ENCODE measurements around the gene GPR135. TPM values are rescaled to one million over a fixed set of nuclear protein-coding genes. Genes with fewer than 3 reads are reported as not detected.

Gene GPR135
- total and polyA plus RNA-seq, 2 of the 13 experiments (the other 11 are each of a cell fraction or from before 2014, with no cell fraction given): 0.46 to 1.3 TPM

DNA sequence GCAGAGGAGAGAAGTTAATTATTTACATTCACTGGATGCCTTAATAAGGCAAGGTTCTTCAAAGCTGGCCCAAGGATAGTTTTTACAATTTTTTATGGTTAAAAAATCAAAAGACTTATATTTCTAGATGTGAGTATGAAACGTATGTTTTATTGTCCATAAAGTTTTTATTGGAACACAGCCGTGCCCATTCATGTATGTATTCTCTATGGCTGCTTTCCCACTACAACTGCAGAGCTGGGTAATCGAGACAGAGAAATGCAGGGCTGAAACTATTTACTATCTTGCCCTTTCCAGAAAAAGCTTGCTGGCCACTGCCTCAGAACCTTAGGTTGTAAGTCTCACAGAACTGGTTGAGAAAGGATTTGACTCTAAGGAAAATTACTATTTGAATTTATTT lies 35.6 kb upstream of the GPR135 start:
- CTCF ChIA-PET (ENCODE audit: low intra/inter-chr PET ratio, low total read pairs): no interaction called here
- no TSS peak for BruUV-seq (replicated peaks)
- peaks cover 3 to 23% of the 10 kb centered on the region in 2 experiments; a peak in 3 of 5 replicates for H3K36me3 ChIP-seq (replicated peaks in 1 of 2; ENCODE audit: control insufficient read depth in 1 of 2, insufficient read depth in 2 of 2, low read length in 2 of 2)
- H3K4me2 ChIP-seq (ENCODE audit: low read depth, low read length): no peak overlapping the region
- ATAC-seq (no peak), DNase-seq (ENCODE audit: low spot score) (no peak), FAIRE-seq (no peak)
- no peaks in the 10 kb centered on the region for H3K27me3 ChIP-seq (ENCODE audit: control insufficient read depth in 1 of 2, insufficient read depth in 2 of 2, low read length in 2 of 2)
- no peak overlapping the region for H3K27ac ChIP-seq (ENCODE audit: extremely low read length, insufficient read depth, low read length)
- WGBS (ENCODE audit: low lambda C conversion rate): 98% methylated on average over 3 of the region's 3 CpGs
- H2AFZ ChIP-seq (ENCODE audit: low read length): no peak overlapping the region
- H4K20me1 ChIP-seq (ENCODE audit: insufficient read depth, low read length): no peaks in the 10 kb centered on the region
- TF ChIP-seq CHCHD3 (CRISPR knock-in tag; IDR thresholded peaks at IDR 0.05): no peak
- no peak for TF ChIP-seq REL (CRISPR knock-in tag; conservative IDR thresholded peaks at IDR 0.05)
- TF ChIP-seq ZFP90 (CRISPR knock-in tag; IDR thresholded peaks at IDR 0.05; ENCODE audit: borderline replicate concordance): no peak
- TF ChIP-seq GRHL1 (CRISPR knock-in tag; conservative IDR thresholded peaks at IDR 0.05): no peak
- H3K79me2 ChIP-seq (ENCODE audit: insufficient read depth, low read length): no peaks in the 10 kb centered on the region
- H3K4me1 ChIP-seq (ENCODE audit: insufficient read depth, low read length): no peaks in the 10 kb centered on the region
- POLR2A ChIA-PET: interaction anchor here (2.1 kb wide), 1 partner anchor 17 kb away, joined by 7 read pairs; the partner anchor contains the start of genes JKAMP and L3HYPDH
- intact Hi-C loops (cut with micrococcal nuclease; ENCODE audit: unreplicated experiment) (loop anchor here (10.0 kb wide), 1 partner anchor 394 kb away; no protein-coding TSS in a partner anchor), in situ Hi-C loops (cut with HindIII; ENCODE audit: extremely low pct_ligation_motif_present, low pct_unique_long_range_greater_than_20kb) (loop anchor here (10.0 to 25.0 kb wide), 2 partner anchors 84 to 687 kb away; no protein-coding TSS in a partner anchor)
- H3K9me3 ChIP-seq (ENCODE audit: low read length): no peaks in the 10 kb centered on the region
- H3K9ac ChIP-seq (ENCODE audit: insufficient read depth, low read depth, low read length): no peak overlapping the region
- no peak overlapping the region for H3K4me3 ChIP-seq (replicated peaks in 1 of 3; ENCODE audit: insufficient read depth in 1 of 3, low read depth in 2 of 3, low read length in 3 of 3)

GRCh38 chr14:59492384-59492783 lies 27.2 kb upstream of the GPR135 start:
- intact Hi-C loops (cut with micrococcal nuclease; ENCODE audit: unreplicated experiment): no loop called here
- BruUV-seq (replicated peaks): no TSS peak
- TF ChIP-seq, protein P1, sequence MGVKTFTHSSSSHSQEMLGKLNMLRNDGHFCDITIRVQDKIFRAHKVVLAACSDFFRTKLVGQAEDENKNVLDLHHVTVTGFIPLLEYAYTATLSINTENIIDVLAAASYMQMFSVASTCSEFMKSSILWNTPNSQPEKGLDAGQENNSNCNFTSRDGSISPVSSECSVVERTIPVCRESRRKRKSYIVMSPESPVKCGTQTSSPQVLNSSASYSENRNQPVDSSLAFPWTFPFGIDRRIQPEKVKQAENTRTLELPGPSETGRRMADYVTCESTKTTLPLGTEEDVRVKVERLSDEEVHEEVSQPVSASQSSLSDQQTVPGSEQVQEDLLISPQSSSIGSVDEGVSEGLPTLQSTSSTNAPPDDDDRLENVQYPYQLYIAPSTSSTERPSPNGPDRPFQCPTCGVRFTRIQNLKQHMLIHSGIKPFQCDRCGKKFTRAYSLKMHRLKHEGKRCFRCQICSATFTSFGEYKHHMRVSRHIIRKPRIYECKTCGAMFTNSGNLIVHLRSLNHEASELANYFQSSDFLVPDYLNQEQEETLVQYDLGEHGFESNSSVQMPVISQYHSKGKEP (CRISPR knock-in tag; IDR thresholded peaks at IDR 0.05): no peak
- no peak for TF ChIP-seq ZNF558 (CRISPR knock-in tag; IDR thresholded peaks at IDR 0.05; ENCODE audit: borderline replicate concordance)
- TF ChIP-seq RBM39 (IDR thresholded peaks at IDR 0.05; ENCODE audit: low read depth, low read length, poor library complexity, severe bottlenecking): no peak
- no peak for TF ChIP-seq PRDM4 (CRISPR knock-in tag; IDR thresholded peaks at IDR 0.05; ENCODE audit: borderline replicate concordance)
- TF ChIP-seq CENPX (CRISPR knock-in tag; IDR thresholded peaks at IDR 0.05): no peak
- no peak for TF ChIP-seq ZFP90 (CRISPR knock-in tag; IDR thresholded peaks at IDR 0.05; ENCODE audit: borderline replicate concordance)
- TF ChIP-seq ZNF160 (CRISPR knock-in tag; IDR thresholded peaks at IDR 0.05): no peak
- TF ChIP-seq, protein P2, sequence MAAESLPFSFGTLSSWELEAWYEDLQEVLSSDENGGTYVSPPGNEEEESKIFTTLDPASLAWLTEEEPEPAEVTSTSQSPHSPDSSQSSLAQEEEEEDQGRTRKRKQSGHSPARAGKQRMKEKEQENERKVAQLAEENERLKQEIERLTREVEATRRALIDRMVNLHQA (CRISPR knock-in tag; IDR thresholded peaks at IDR 0.05): no peak

More at GRCh38 chr14:59492384-59492783, 27.2 kb upstream of the GPR135 start:
- Histone ChIP-seq H3K4me1 (ENCODE audit: insufficient read depth, low read length) (no peaks in the 10 kb centered on the region; the same call in 1 of the 2 replicates), H4K20me1 (ENCODE audit: insufficient read depth, low read length) (no peaks in the 10 kb centered on the region), H3K27ac (ENCODE audit: extremely low read length, insufficient read depth, low read length) (no peak overlapping the region), H3K9ac (ENCODE audit: insufficient read depth, low read depth, low read length) (no peak overlapping the region), H3K4me3 (replicated peaks in 1 of 3; ENCODE audit: insufficient read depth in 1 of 3, low read depth in 2 of 3, low read length in 3 of 3) (no peak overlapping the region), H3K27me3 (ENCODE audit: control insufficient read depth in 1 of 2, insufficient read depth in 2 of 2, low read length in 2 of 2) (no peaks in the 10 kb centered on the region), H3K36me3 (replicated peaks in 1 of 2; ENCODE audit: control insufficient read depth in 1 of 2, insufficient read depth in 2 of 2, low read length in 2 of 2) (peaks cover 16 to 48% of the 10 kb centered on the region in 2 experiments; a peak in 4 of 5 replicates), H3K4me2 (ENCODE audit: low read depth, low read length) (no peak overlapping the region), H3K79me2 (ENCODE audit: insufficient read depth, low read length) (peaks cover 2% of the 10 kb centered on the region), H2AFZ (ENCODE audit: low read length) (no peak overlapping the region), H3K9me3 (ENCODE audit: low read length) (no peaks in the 10 kb centered on the region)
- ChIA-PET POLR2A (no interaction called here), CTCF (ENCODE audit: low intra/inter-chr PET ratio, low total read pairs) (no interaction called here)
- no peak for ATAC-seq
- 89% methylated on average over 1 of the region's 1 CpG for WGBS (ENCODE audit: low lambda C conversion rate)
- in situ Hi-C loops (cut with HindIII; ENCODE audit: extremely low pct_ligation_motif_present, low pct_unique_long_range_greater_than_20kb): no loop called here
- DNase-seq (ENCODE audit: low spot score): no peak
- FAIRE-seq: no peak

All from HepG2 (cell line).